BLaER1 (cell line): ENCODE results near the gene NRP2.

Experiments used
- H3K27ac ChIP-seq: shearing (Covaris generic); formaldehyde crosslinking; 2 replicates; pipeline ENCODE4 v1.8.1; 2022
- H3K27me3 ChIP-seq: shearing (Covaris generic); formaldehyde crosslinking; 2 replicates; pipeline ENCODE4 v1.8.1; 2022
- H3K36me3 ChIP-seq: shearing (Covaris generic); formaldehyde crosslinking; 2 replicates; pipeline ENCODE4 v1.8.1; 2022
- H3K4me1 ChIP-seq: shearing (Covaris generic); formaldehyde crosslinking; 2 replicates; pipeline ENCODE4 v1.8.1; 2022
- H3K4me2 ChIP-seq: shearing (Covaris generic); formaldehyde crosslinking; 2 replicates; pipeline ENCODE4 v1.8.1; 2022
- H3K4me3 ChIP-seq: shearing (Covaris generic); formaldehyde crosslinking; 2 replicates; pipeline ENCODE4 v1.8.1; 2022
- H3K9ac ChIP-seq: shearing (Covaris generic); formaldehyde crosslinking; 2 replicates; pipeline ENCODE4 v1.8.1; 2022
- H3K9me3 ChIP-seq: shearing (Covaris generic); formaldehyde crosslinking; 2 replicates; pipeline ENCODE4 v1.8.1; 2022
- H4K20me1 ChIP-seq: shearing (Covaris generic); formaldehyde crosslinking; 2 replicates; pipeline ENCODE4 v1.8.1; 2022
- Cebpa-rat ChIP-seq: shearing (Covaris generic); IDR thresholded peaks from 2 replicates; pipeline ENCODE4 v1.8.1; 2022

Gene NRP2

GRCh38 chr2:205747829-205748386 lies 65.6 kb downstream of the NRP2 start:
- Histone ChIP-seq H3K4me1 (no peaks in the 10 kb centered on the region), H3K4me2 (no peak overlapping the region), H3K9me3 (no peaks in the 10 kb centered on the region), H3K9ac (no peak overlapping the region), H3K27me3 (no peaks in the 10 kb centered on the region), H3K4me3 (no peak overlapping the region), H3K36me3 (peaks cover 29% of the 10 kb centered on the region), H4K20me1 (no peaks in the 10 kb centered on the region), H3K27ac (no peak overlapping the region)
- TF ChIP-seq Cebpa-rat, result no peak

GRCh38 chr2:205748639-205749038 lies 66.3 kb downstream of the NRP2 start:
- no peaks in the 10 kb centered on the region for H4K20me1 ChIP-seq
- H3K27ac ChIP-seq, result no peak overlapping the region
- H3K9ac ChIP-seq, result no peak overlapping the region
- no peaks in the 10 kb centered on the region for H3K9me3 ChIP-seq
- no peak for TF ChIP-seq Cebpa-rat
- no peaks in the 10 kb centered on the region for H3K27me3 ChIP-seq
- H3K4me2 ChIP-seq, result no peak overlapping the region
- H3K36me3 ChIP-seq, result peaks cover 27% of the 10 kb centered on the region
- no peak overlapping the region for H3K4me3 ChIP-seq
- H3K4me1 ChIP-seq, result no peaks in the 10 kb centered on the region

- no peak for TF ChIP-seq Cebpa-rat
- H3K27me3 ChIP-seq, result no peaks in the 10 kb centered on the region
- no peak overlapping the region for H3K9ac ChIP-seq
- no peaks in the 10 kb centered on the region for H3K4me1 ChIP-seq
- no peaks in the 10 kb centered on the region for H4K20me1 ChIP-seq
- peaks cover 23% of the 10 kb centered on the region for H3K36me3 ChIP-seq
- no peak overlapping the region for H3K4me3 ChIP-seq
- no peak overlapping the region for H3K4me2 ChIP-seq
- H3K27ac ChIP-seq, result no peak overlapping the region
- H3K9me3 ChIP-seq, result no peaks in the 10 kb centered on the region
These were observed 66.8 kb downstream of the NRP2 start for GRCh38 chr2:205749078-205749477.

GRCh38 chr2:205750797-205751196 lies 68.5 kb downstream of the NRP2 start:
- Histone ChIP-seq H3K9ac (no peak overlapping the region), H3K27me3 (no peaks in the 10 kb centered on the region), H3K27ac (no peak overlapping the region), H4K20me1 (no peaks in the 10 kb centered on the region), H3K36me3 (peaks cover 13% of the 10 kb centered on the region; the same call in 1 of the 2 replicates), H3K9me3 (no peaks in the 10 kb centered on the region), H3K4me1 (peaks cover 11% of the 10 kb centered on the region), H3K4me2 (no peak overlapping the region), H3K4me3 (no peak overlapping the region)
- TF ChIP-seq Cebpa-rat, result no peak

- no peak overlapping the region for H3K4me2 ChIP-seq
- H3K4me1 ChIP-seq, result peaks cover 19% of the 10 kb centered on the region
- no peaks in the 10 kb centered on the region for H4K20me1 ChIP-seq
- no peak for TF ChIP-seq Cebpa-rat
- H3K27me3 ChIP-seq, result no peaks in the 10 kb centered on the region
- no peaks in the 10 kb centered on the region for H3K9me3 ChIP-seq
- no peak overlapping the region for H3K4me3 ChIP-seq
- peaks cover 10% of the 10 kb centered on the region; the same call in 1 of the 2 replicates for H3K36me3 ChIP-seq
- H3K9ac ChIP-seq, result no peak overlapping the region
- no peak overlapping the region for H3K27ac ChIP-seq
These were observed 69.3 kb downstream of the NRP2 start for GRCh38 chr2:205751569-205752031.

GRCh38 chr2:205752296-205752820 lies 70.1 kb downstream of the NRP2 start:
- no peak for TF ChIP-seq Cebpa-rat
- H3K9me3 ChIP-seq, result no peaks in the 10 kb centered on the region
- no peaks in the 10 kb centered on the region for H3K27me3 ChIP-seq
- H3K4me1 ChIP-seq, result peaks cover 20% of the 10 kb centered on the region
- no peak overlapping the region for H3K9ac ChIP-seq
- no peaks in the 10 kb centered on the region for H4K20me1 ChIP-seq
- H3K36me3 ChIP-seq, result peaks cover 10% of the 10 kb centered on the region; the same call in 1 of the 2 replicates
- no peak overlapping the region for H3K4me2 ChIP-seq
- no peak overlapping the region for H3K4me3 ChIP-seq
- no peak overlapping the region for H3K27ac ChIP-seq

- Histone ChIP-seq H3K27ac (no peak overlapping the region), H3K9ac (no peak overlapping the region), H3K9me3 (no peaks in the 10 kb centered on the region), H3K4me3 (no peak overlapping the region), H3K4me2 (no peak overlapping the region), H3K27me3 (no peaks in the 10 kb centered on the region), H4K20me1 (no peaks in the 10 kb centered on the region), H3K36me3 (peaks cover 10% of the 10 kb centered on the region; the same call in 1 of the 2 replicates), H3K4me1 (peaks cover 20% of the 10 kb centered on the region)
- no peak for TF ChIP-seq Cebpa-rat
These were observed 70.6 kb downstream of the NRP2 start for GRCh38 chr2:205752924-205753323.

- Histone ChIP-seq H3K4me2 (no peak overlapping the region), H3K9ac (no peak overlapping the region), H3K9me3 (no peaks in the 10 kb centered on the region; the same call in 1 of the 2 replicates), H3K36me3 (peaks cover 10% of the 10 kb centered on the region; the same call in 1 of the 2 replicates), H3K4me3 (no peak overlapping the region), H3K27me3 (no peaks in the 10 kb centered on the region), H4K20me1 (no peaks in the 10 kb centered on the region), H3K4me1 (peaks cover 20% of the 10 kb centered on the region), H3K27ac (no peak overlapping the region; the same call in 1 of the 2 replicates)
- no peak for TF ChIP-seq Cebpa-rat
These were observed 72.1 kb downstream of the NRP2 start for GRCh38 chr2:205754285-205754923.

GRCh38 chr2:205754924-205755321 lies 72.6 kb downstream of the NRP2 start:
- H3K27ac ChIP-seq, result no peak overlapping the region; the same call in 1 of the 2 replicates
- peaks cover 10% of the 10 kb centered on the region; the same call in 1 of the 2 replicates for H3K36me3 ChIP-seq
- no peaks in the 10 kb centered on the region; the same call in 1 of the 2 replicates for H3K9me3 ChIP-seq
- no peak overlapping the region for H3K9ac ChIP-seq
- TF ChIP-seq Cebpa-rat, result no peak
- no peaks in the 10 kb centered on the region for H4K20me1 ChIP-seq
- peaks cover 20% of the 10 kb centered on the region for H3K4me1 ChIP-seq
- no peak overlapping the region for H3K4me3 ChIP-seq
- peak overlapping the region; percentile 66 for H3K4me2 ChIP-seq
- H3K27me3 ChIP-seq, result no peaks in the 10 kb centered on the region

GRCh38 chr2:205755923-205756322 lies 73.6 kb downstream of the NRP2 start:
- Histone ChIP-seq H3K27ac (peak overlapping the region; percentile 55), H3K9ac (peak overlapping the region; percentile 11; the same call in 1 of the 2 replicates), H3K27me3 (no peaks in the 10 kb centered on the region), H3K4me3 (no peak overlapping the region), H3K36me3 (peaks cover 10% of the 10 kb centered on the region; the same call in 1 of the 2 replicates), H3K4me1 (peaks cover 20% of the 10 kb centered on the region), H3K4me2 (peak overlapping the region; percentile 66), H3K9me3 (no peaks in the 10 kb centered on the region; the same call in 1 of the 2 replicates), H4K20me1 (no peaks in the 10 kb centered on the region)
- no peak for TF ChIP-seq Cebpa-rat
